ENCODE data around the gene CYP4B1. TPM values are rescaled to one million over a fixed set of nuclear protein-coding genes. Genes with fewer than 3 reads are reported as not detected.

CYP4B1 gene
- total RNA-seq, 2 experiments from 2014 or later = not detected

GRCh38 chr1:46804027-46804889 lies 5.4 kb downstream of the CYP4B1 start:
- Histone ChIP-seq H2AFZ (ENCODE audit: low read length) (no peak overlapping the region), H3K9me3 (ENCODE audit: low read length) (no peaks in the 10 kb centered on the region), H3K79me2 (ENCODE audit: insufficient read depth, low read depth, low read length) (no peaks in the 10 kb centered on the region), H3K36me3 (ENCODE audit: insufficient read depth, low read length) (no peaks in the 10 kb centered on the region), H3K4me3 (ENCODE audit: low read depth, low read length, poor library complexity, severe bottlenecking) (no peak overlapping the region), H3K4me1 (ENCODE audit: insufficient read depth, low read length, poor library complexity, severe bottlenecking) (no peaks in the 10 kb centered on the region), H3K9me2 (ENCODE audit: insufficient read depth, low read length) (no peaks in the 10 kb centered on the region), H3K4me2 (ENCODE audit: low read length) (no peak overlapping the region), H4K20me1 (ENCODE audit: insufficient read depth, low read length) (no peaks in the 10 kb centered on the region), H3K27ac (ENCODE audit: low read depth, low read length, poor library complexity, severe bottlenecking) (no peak overlapping the region)
- ChIA-PET CTCF (ENCODE audit: unreplicated experiment) (no interaction called here), POLR2A (no interaction called here)
- no TSS peak for BruUV-seq (replicated peaks)
- no peak for DNase-seq (ENCODE audit: low spot score)
- no peak for TF ChIP-seq CTCF (conservative IDR thresholded peaks at IDR 0.05; ENCODE audit: low read length)
- TF ChIP-seq EZH2phosphoT487 (IDR thresholded peaks at IDR 0.05; ENCODE audit: borderline replicate concordance, low read depth, low read length) = no peak
- intact Hi-C loops (cut with micrococcal nuclease; ENCODE audit: unreplicated experiment) = no loop called here

GRCh38 chr1:46804926-46805325 lies 6.1 kb downstream of the CYP4B1 start:
- BruUV-seq (replicated peaks) = no TSS peak
- ChIA-PET CTCF (ENCODE audit: unreplicated experiment) (no interaction called here), POLR2A (no interaction called here)
- intact Hi-C loops (cut with micrococcal nuclease; ENCODE audit: unreplicated experiment) = no loop called here
- Histone ChIP-seq H3K9me2 (ENCODE audit: insufficient read depth, low read length) (no peaks in the 10 kb centered on the region), H3K4me1 (ENCODE audit: insufficient read depth, low read length, poor library complexity, severe bottlenecking) (no peaks in the 10 kb centered on the region), H3K36me3 (ENCODE audit: insufficient read depth, low read length) (no peaks in the 10 kb centered on the region), H3K9me3 (ENCODE audit: low read length) (no peaks in the 10 kb centered on the region), H3K4me2 (ENCODE audit: low read length) (no peak overlapping the region), H3K79me2 (ENCODE audit: insufficient read depth, low read depth, low read length) (no peaks in the 10 kb centered on the region), H3K4me3 (ENCODE audit: low read depth, low read length, poor library complexity, severe bottlenecking) (no peak overlapping the region), H3K27ac (ENCODE audit: low read depth, low read length, poor library complexity, severe bottlenecking) (no peak overlapping the region), H2AFZ (ENCODE audit: low read length) (no peak overlapping the region), H4K20me1 (ENCODE audit: insufficient read depth, low read length) (no peaks in the 10 kb centered on the region)
- DNase-seq (ENCODE audit: low spot score) = no peak
- TF ChIP-seq CTCF (conservative IDR thresholded peaks at IDR 0.05; ENCODE audit: low read length) (no peak), EZH2phosphoT487 (IDR thresholded peaks at IDR 0.05; ENCODE audit: borderline replicate concordance, low read depth, low read length) (no peak)

GRCh38 chr1:46805755-46806154 lies 6.9 kb downstream of the CYP4B1 start:
- no peaks in the 10 kb centered on the region for H3K9me3 ChIP-seq (ENCODE audit: low read length)
- no peaks in the 10 kb centered on the region for H3K9me2 ChIP-seq (ENCODE audit: insufficient read depth, low read length)
- POLR2A ChIA-PET = no interaction called here
- H3K4me1 ChIP-seq (ENCODE audit: insufficient read depth, low read length, poor library complexity, severe bottlenecking) = no peaks in the 10 kb centered on the region
- H2AFZ ChIP-seq (ENCODE audit: low read length) = no peak overlapping the region
- no peaks in the 10 kb centered on the region for H4K20me1 ChIP-seq (ENCODE audit: insufficient read depth, low read length)
- no peak overlapping the region for H3K4me2 ChIP-seq (ENCODE audit: low read length)
- intact Hi-C loops (cut with micrococcal nuclease; ENCODE audit: unreplicated experiment) = no loop called here
- CTCF ChIA-PET (ENCODE audit: unreplicated experiment) = no interaction called here
- no TSS peak for BruUV-seq (replicated peaks)
- H3K4me3 ChIP-seq (ENCODE audit: low read depth, low read length, poor library complexity, severe bottlenecking) = no peak overlapping the region
- no peak overlapping the region for H3K27ac ChIP-seq (ENCODE audit: low read depth, low read length, poor library complexity, severe bottlenecking)
- no peaks in the 10 kb centered on the region for H3K79me2 ChIP-seq (ENCODE audit: insufficient read depth, low read depth, low read length)
- no peak for TF ChIP-seq CTCF (conservative IDR thresholded peaks at IDR 0.05; ENCODE audit: low read length)
- H3K36me3 ChIP-seq (ENCODE audit: insufficient read depth, low read length) = no peaks in the 10 kb centered on the region
- no peak for DNase-seq (ENCODE audit: low spot score)
